ENCODE data around the gene METRN.

The METRN gene

GRCh38 chr16:684961-685696, 29.8 kb upstream of the METRN start:
- Histone ChIP-seq H3K4me3 (ENCODE audit: insufficient read depth in 1 of 2, low read depth in 1 of 2, low read length in 2 of 2) (peak overlapping the region in 1 of 2 experiments; percentile 53), H3K23ac (ENCODE audit: low read length in 2 of 2) (no peak overlapping the region), H3K79me1 (replicated peaks; ENCODE audit: low read length, poor library complexity, severe bottlenecking) (peaks cover 45% of the 10 kb centered on the region), H2AK5ac (ENCODE audit: low read length, severe bottlenecking) (no peak overlapping the region), H3K27ac (ENCODE audit: low read length, poor library complexity, severe bottlenecking) (no peak overlapping the region), H2BK12ac (ENCODE audit: low read length in 2 of 2) (no peak overlapping the region), H2BK120ac (ENCODE audit: low read depth, low read length) (no peak overlapping the region), H3K4me2 (ENCODE audit: low read length, poor library complexity, severe bottlenecking) (no peak overlapping the region), H2BK15ac (ENCODE audit: low read depth, poor library complexity, severe bottlenecking) (no peak overlapping the region), H2AFZ (ENCODE audit: low read depth, low read length) (no peak overlapping the region), H3K9me3 (ENCODE audit: control insufficient read depth, low read length) (no peaks in the 10 kb centered on the region), H3K18ac (ENCODE audit: low read depth in 1 of 2, low read length in 2 of 2) (no peak overlapping the region), H2BK5ac (ENCODE audit: low read depth, low read length, poor library complexity, severe bottlenecking) (no peak overlapping the region), H3K27me3 (ENCODE audit: control insufficient read depth in 1 of 2, insufficient read depth in 1 of 2, low read length in 2 of 2) (no peaks in the 10 kb centered on the region), H3K4me1 (ENCODE audit: control insufficient read depth, insufficient read depth, low read depth, low read length) (peaks cover 65% of the 10 kb centered on the region), H3K14ac (ENCODE audit: low read length in 2 of 2) (no peak overlapping the region), H3K4ac (ENCODE audit: low read depth in 1 of 2, low read length in 2 of 2) (no peak overlapping the region), H3K9ac (ENCODE audit: low read length) (no peak overlapping the region), H3K36me3 (ENCODE audit: control insufficient read depth in 1 of 2, insufficient read depth in 2 of 2, low read depth in 1 of 2, low read length in 2 of 2) (peaks cover 47 to 74% of the 10 kb centered on the region in 2 experiments), H4K8ac (ENCODE audit: low read length) (peak overlapping the region; percentile 45), H4K91ac (ENCODE audit: low read length) (peak overlapping the region; percentile 64)
- DNase-seq = no peak
- 96% methylated on average over 61 of the region's 61 CpGs for WGBS

- H3K27me3 ChIP-seq (ENCODE audit: control insufficient read depth in 1 of 2, insufficient read depth in 1 of 2, low read length in 2 of 2) = no peaks in the 10 kb centered on the region
- H3K14ac ChIP-seq (ENCODE audit: low read length in 2 of 2) = no peak overlapping the region
- no peak overlapping the region for H2BK5ac ChIP-seq (ENCODE audit: low read depth, low read length, poor library complexity, severe bottlenecking)
- no peak overlapping the region for H3K23ac ChIP-seq (ENCODE audit: low read length in 2 of 2)
- WGBS = 79% methylated on average over 10 of the region's 10 CpGs
- H3K9ac ChIP-seq (ENCODE audit: low read length) = no peak overlapping the region
- H3K79me1 ChIP-seq (replicated peaks; ENCODE audit: low read length, poor library complexity, severe bottlenecking) = peaks cover 45% of the 10 kb centered on the region
- no peak overlapping the region for H4K8ac ChIP-seq (ENCODE audit: low read length)
- no peak overlapping the region for H3K4me3 ChIP-seq (ENCODE audit: insufficient read depth in 1 of 2, low read depth in 1 of 2, low read length in 2 of 2)
- no peak overlapping the region for H3K27ac ChIP-seq (ENCODE audit: low read length, poor library complexity, severe bottlenecking)
- peaks cover 67% of the 10 kb centered on the region for H3K4me1 ChIP-seq (ENCODE audit: control insufficient read depth, insufficient read depth, low read depth, low read length)
- DNase-seq = peak; percentile 43
- no peak overlapping the region for H2AFZ ChIP-seq (ENCODE audit: low read depth, low read length)
- no peak overlapping the region for H2AK5ac ChIP-seq (ENCODE audit: low read length, severe bottlenecking)
- H3K36me3 ChIP-seq (ENCODE audit: control insufficient read depth in 1 of 2, insufficient read depth in 2 of 2, low read depth in 1 of 2, low read length in 2 of 2) = peaks cover 47 to 74% of the 10 kb centered on the region in 2 experiments
- H2BK15ac ChIP-seq (ENCODE audit: low read depth, poor library complexity, severe bottlenecking) = peak overlapping the region; percentile 52
- no peak overlapping the region for H4K91ac ChIP-seq (ENCODE audit: low read length)
- no peaks in the 10 kb centered on the region for H3K9me3 ChIP-seq (ENCODE audit: control insufficient read depth, low read length)
- H3K18ac ChIP-seq (ENCODE audit: low read depth in 1 of 2, low read length in 2 of 2) = no peak overlapping the region
- no peak overlapping the region for H2BK120ac ChIP-seq (ENCODE audit: low read depth, low read length)
- no peak overlapping the region for H3K4ac ChIP-seq (ENCODE audit: low read depth in 1 of 2, low read length in 2 of 2)
- no peak overlapping the region for H3K4me2 ChIP-seq (ENCODE audit: low read length, poor library complexity, severe bottlenecking)
- H2BK12ac ChIP-seq (ENCODE audit: low read length in 2 of 2) = no peak overlapping the region
Observed at GRCh38 chr16:685967-686366, 29.0 kb upstream of the METRN start.

GRCh38 chr16:686459-687260, 28.3 kb upstream of the METRN start:
- no peak overlapping the region for H3K14ac ChIP-seq (ENCODE audit: low read length in 2 of 2)
- H4K91ac ChIP-seq (ENCODE audit: low read length) = peak overlapping the region; percentile 21
- no peaks in the 10 kb centered on the region for H3K9me3 ChIP-seq (ENCODE audit: control insufficient read depth, low read length)
- DNase-seq = no peak
- peaks cover 0 to 1% of the 10 kb centered on the region in 2 experiments for H3K27me3 ChIP-seq (ENCODE audit: control insufficient read depth in 1 of 2, insufficient read depth in 1 of 2, low read length in 2 of 2)
- H4K8ac ChIP-seq (ENCODE audit: low read length) = no peak overlapping the region
- no peak overlapping the region for H2BK5ac ChIP-seq (ENCODE audit: low read depth, low read length, poor library complexity, severe bottlenecking)
- no peak overlapping the region for H3K27ac ChIP-seq (ENCODE audit: low read length, poor library complexity, severe bottlenecking)
- peaks cover 42 to 67% of the 10 kb centered on the region in 2 experiments for H3K36me3 ChIP-seq (ENCODE audit: control insufficient read depth in 1 of 2, insufficient read depth in 2 of 2, low read depth in 1 of 2, low read length in 2 of 2)
- H3K79me1 ChIP-seq (replicated peaks; ENCODE audit: low read length, poor library complexity, severe bottlenecking) = peaks cover 45% of the 10 kb centered on the region
- no peak overlapping the region for H3K18ac ChIP-seq (ENCODE audit: low read depth in 1 of 2, low read length in 2 of 2)
- no peak overlapping the region for H3K4ac ChIP-seq (ENCODE audit: low read depth in 1 of 2, low read length in 2 of 2)
- no peak overlapping the region for H3K23ac ChIP-seq (ENCODE audit: low read length in 2 of 2)
- no peak overlapping the region for H2BK12ac ChIP-seq (ENCODE audit: low read length in 2 of 2)
- peaks cover 60% of the 10 kb centered on the region for H3K4me1 ChIP-seq (ENCODE audit: control insufficient read depth, insufficient read depth, low read depth, low read length)
- H3K9ac ChIP-seq (ENCODE audit: low read length) = no peak overlapping the region
- no peak overlapping the region for H2AFZ ChIP-seq (ENCODE audit: low read depth, low read length)
- no peak overlapping the region for H3K4me3 ChIP-seq (ENCODE audit: insufficient read depth in 1 of 2, low read depth in 1 of 2, low read length in 2 of 2)
- no peak overlapping the region for H2BK120ac ChIP-seq (ENCODE audit: low read depth, low read length)
- H2BK15ac ChIP-seq (ENCODE audit: low read depth, poor library complexity, severe bottlenecking) = no peak overlapping the region
- no peak overlapping the region for H2AK5ac ChIP-seq (ENCODE audit: low read length, severe bottlenecking)
- 96% methylated on average over 51 of the region's 51 CpGs for WGBS
- no peak overlapping the region for H3K4me2 ChIP-seq (ENCODE audit: low read length, poor library complexity, severe bottlenecking)

- Histone ChIP-seq H2BK5ac (ENCODE audit: low read depth, low read length, poor library complexity, severe bottlenecking) (no peak overlapping the region), H2BK12ac (ENCODE audit: low read length in 2 of 2) (no peak overlapping the region), H3K36me3 (ENCODE audit: control insufficient read depth in 1 of 2, insufficient read depth in 2 of 2, low read depth in 1 of 2, low read length in 2 of 2) (peaks cover 34 to 59% of the 10 kb centered on the region in 2 experiments), H3K27ac (ENCODE audit: low read length, poor library complexity, severe bottlenecking) (no peak overlapping the region), H3K27me3 (ENCODE audit: control insufficient read depth in 1 of 2, insufficient read depth in 1 of 2, low read length in 2 of 2) (peaks cover 8 to 9% of the 10 kb centered on the region in 2 experiments), H3K14ac (ENCODE audit: low read length in 2 of 2) (no peak overlapping the region), H3K4ac (ENCODE audit: low read depth in 1 of 2, low read length in 2 of 2) (no peak overlapping the region), H2BK15ac (ENCODE audit: low read depth, poor library complexity, severe bottlenecking) (no peak overlapping the region), H2AK5ac (ENCODE audit: low read length, severe bottlenecking) (no peak overlapping the region), H3K4me1 (ENCODE audit: control insufficient read depth, insufficient read depth, low read depth, low read length) (peaks cover 51% of the 10 kb centered on the region), H4K8ac (ENCODE audit: low read length) (no peak overlapping the region), H3K9ac (ENCODE audit: low read length) (no peak overlapping the region), H3K23ac (ENCODE audit: low read length in 2 of 2) (no peak overlapping the region), H3K4me3 (ENCODE audit: insufficient read depth in 1 of 2, low read depth in 1 of 2, low read length in 2 of 2) (no peak overlapping the region), H3K18ac (ENCODE audit: low read depth in 1 of 2, low read length in 2 of 2) (no peak overlapping the region), H3K79me1 (replicated peaks; ENCODE audit: low read length, poor library complexity, severe bottlenecking) (peaks cover 45% of the 10 kb centered on the region), H3K4me2 (ENCODE audit: low read length, poor library complexity, severe bottlenecking) (no peak overlapping the region), H3K9me3 (ENCODE audit: control insufficient read depth, low read length) (no peaks in the 10 kb centered on the region), H2AFZ (ENCODE audit: low read depth, low read length) (no peak overlapping the region), H2BK120ac (ENCODE audit: low read depth, low read length) (no peak overlapping the region), H4K91ac (ENCODE audit: low read length) (no peak overlapping the region)
- WGBS = 95% methylated on average over 19 of the region's 19 CpGs
- DNase-seq = no peak
Observed at GRCh38 chr16:687499-687898, 27.4 kb upstream of the METRN start.
